ENCODE measurements around the gene TECTA.
A peak's percentile ranks its signal among the peaks of the same experiment; 100 is the strongest.
"Not testable (repeated sequence)": the region's sequence is repeated elsewhere in the genome, so short reads cannot be mapped to it uniquely, and the experiment has no call there.

TECTA gene

GRCh38 chr11:121163658-121164308 is 62.7 kb downstream of the TECTA start:
- DNase-seq (ENCODE audit: low read depth in 3 of 3) = no peak

DNA sequence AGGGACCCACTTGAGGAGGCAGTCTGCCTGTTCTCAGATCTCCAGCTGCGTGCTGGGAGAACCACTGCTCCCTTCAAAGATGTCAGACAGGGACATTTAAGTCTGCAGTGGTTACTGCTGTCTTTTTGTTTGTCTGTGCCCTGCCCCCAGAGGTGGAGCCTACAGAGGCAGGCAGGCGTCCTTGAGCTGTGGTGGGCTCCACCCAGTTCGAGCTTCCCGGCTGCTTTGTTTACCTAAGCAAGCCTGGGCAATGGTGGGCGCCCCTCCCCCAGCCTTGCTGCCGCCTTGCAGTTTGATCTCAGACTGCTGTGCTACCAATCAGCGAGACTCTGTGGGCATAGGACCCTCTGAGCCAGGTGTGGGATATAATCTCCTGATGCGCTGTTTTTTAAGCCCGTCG is 76.6 kb downstream of the TECTA start:
- not testable (repeated sequence) for DNase-seq (ENCODE audit: low read depth in 3 of 3)

DNA sequence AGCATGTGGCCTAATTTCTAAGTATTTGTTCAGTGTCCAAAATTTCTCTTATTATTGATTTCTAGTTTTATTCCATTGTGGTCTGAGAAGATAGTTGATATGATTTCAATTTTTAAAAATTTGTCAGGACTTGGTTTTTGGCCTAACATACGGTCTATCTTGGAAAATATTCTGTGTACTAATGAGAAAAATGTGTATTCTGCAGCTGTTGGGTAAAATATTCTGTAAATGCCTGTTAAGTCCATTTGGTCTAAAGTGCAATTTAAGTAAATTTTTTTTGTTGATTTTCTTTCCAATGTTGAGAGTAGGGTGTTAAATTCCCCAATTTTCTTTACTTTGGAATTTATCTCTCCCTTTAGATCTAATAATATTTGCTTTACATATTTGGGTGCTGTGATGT is 78.3 kb downstream of the TECTA start:
- DNase-seq (ENCODE audit: low read depth in 3 of 3) = no peak

GRCh38 chr11:121180183-121180582 is 79.1 kb downstream of the TECTA start:
- no peak for DNase-seq (ENCODE audit: low read depth in 3 of 3)

GRCh38 chr11:121188776-121189175 is 87.7 kb downstream of the TECTA start:
- no peak for DNase-seq (ENCODE audit: low read depth in 3 of 3)

DNA sequence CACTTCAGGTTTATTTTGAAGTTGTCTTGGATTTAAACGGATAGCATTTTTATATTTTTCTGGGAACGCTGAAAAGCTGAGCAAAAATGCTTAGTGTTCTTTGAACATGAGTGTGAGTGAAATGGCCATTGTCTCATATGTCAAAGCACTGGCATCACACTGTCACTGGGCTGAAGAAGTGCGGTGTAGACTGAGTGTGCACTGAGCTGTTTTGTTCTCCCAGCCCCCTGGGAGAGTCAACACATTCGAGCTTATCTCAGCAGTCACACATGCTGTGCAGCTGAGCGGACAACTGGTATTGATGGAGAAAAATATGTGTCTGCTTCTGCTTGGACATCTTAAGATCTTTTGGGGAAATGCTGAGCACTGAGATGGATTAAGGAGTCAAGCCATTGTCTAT is 90.8 kb downstream of the TECTA start:
- DNase-seq (ENCODE audit: low read depth in 3 of 3) = no peak

- DNase-seq (ENCODE audit: low read depth in 3 of 3) = peak; percentile 20 to 58 (median 52)
Measured at GRCh38 chr11:121194731-121195596, 93.9 kb downstream of the TECTA start.

DNA sequence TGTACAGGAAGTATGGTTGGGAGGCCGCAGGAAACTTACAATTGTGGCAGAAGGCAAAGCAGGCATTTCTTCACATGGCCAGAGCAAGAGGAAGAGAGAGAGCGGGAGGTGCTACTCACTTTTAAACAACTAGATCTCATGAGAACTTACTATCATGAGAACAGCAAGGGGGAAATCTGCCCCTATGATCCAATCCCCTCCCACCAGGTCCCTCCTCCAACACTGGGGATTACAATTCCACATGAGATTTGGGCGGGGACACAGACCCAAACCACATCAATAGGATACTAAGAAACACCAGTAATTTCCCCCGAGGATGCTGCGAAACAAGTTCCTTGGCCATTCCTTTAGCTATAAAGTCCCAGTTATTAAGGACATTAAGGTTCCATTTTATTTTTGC is 97.4 kb downstream of the TECTA start:
- no peak for DNase-seq (ENCODE audit: low read depth in 3 of 3)

GRCh38 chr11:121199516-121199915 is 98.5 kb downstream of the TECTA start:
- no peak for DNase-seq (ENCODE audit: low read depth in 3 of 3)

DNA sequence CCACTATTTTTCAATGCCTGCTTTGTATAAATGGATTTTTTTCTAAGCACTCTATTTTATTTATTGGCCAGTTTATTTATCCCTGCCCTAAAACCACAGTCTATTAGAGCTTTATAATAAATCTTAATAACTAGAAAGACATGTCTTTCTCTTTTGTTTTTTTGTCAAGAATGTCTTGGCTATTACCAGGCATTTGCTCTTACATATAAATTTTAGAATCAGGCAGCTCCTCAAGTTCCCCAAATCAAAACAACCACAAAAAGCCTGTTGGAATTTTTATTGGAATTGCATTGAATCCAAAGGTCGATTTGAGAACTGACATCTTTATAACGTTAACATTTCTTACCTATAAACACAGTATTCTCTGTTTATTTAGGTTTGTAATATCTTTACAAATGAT is 105.8 kb downstream of the TECTA start:
- no peak for DNase-seq (ENCODE audit: low read depth in 3 of 3)

- DNase-seq (ENCODE audit: low read depth in 3 of 3) = no peak
Measured at GRCh38 chr11:121207485-121208115, 106.6 kb downstream of the TECTA start.

DNA sequence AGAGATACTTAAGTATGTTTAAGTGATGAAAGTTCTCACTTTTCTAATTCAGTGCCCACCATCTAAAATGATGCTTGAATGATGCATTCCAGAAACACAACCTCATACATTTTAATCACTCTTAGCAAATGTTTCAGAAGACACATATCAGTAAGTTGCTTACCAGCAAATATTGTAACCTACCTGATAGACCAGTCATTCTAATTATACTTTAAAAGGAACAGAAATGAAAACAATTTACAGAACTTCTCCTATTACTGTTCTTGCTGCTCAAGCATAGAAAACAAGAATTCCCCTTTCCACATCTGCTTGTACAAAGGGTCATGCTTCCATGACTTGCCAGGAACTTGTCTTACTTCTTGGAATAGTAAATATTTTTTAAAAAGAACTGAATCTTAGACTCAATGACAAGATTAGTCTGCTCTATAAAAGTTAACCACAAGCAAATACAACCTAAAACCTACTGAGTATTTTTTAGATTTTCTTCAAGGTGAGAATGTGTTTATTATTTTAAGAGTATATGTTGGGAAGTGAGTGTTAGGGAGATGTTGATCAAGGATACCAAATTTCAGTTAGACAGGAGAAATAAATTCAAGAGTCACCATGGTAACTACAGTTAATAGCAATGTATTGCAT is 109.5 kb downstream of the TECTA start:
- DNase-seq (ENCODE audit: low read depth in 3 of 3) = no peak

DNA sequence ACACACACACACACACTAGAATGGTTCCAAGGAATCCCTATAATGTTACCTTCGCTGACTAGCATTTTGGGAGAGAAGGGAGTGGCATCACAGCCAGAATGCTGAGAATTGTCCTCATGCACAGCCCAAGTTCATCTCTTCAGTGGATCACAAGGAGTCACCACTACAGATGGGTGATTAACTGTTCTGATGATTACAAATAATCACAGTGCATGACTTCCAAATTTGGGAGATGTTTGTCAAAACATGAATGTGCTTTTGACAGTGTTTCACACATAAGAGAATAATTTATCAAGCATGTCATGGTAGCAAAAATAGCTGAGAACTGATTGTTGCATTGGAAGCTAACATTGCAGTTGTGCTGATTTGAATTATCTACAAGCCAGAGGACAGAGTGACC is 110.6 kb downstream of the TECTA start:
- no peak for DNase-seq (ENCODE audit: low read depth in 3 of 3)

- DNase-seq (ENCODE audit: low read depth in 3 of 3) = no peak
Measured at GRCh38 chr11:121212536-121213361, 111.7 kb downstream of the TECTA start.

GRCh38 chr11:121213362-121213893 is 112.4 kb downstream of the TECTA start:
- no peak for DNase-seq (ENCODE audit: low read depth in 3 of 3)

DNA sequence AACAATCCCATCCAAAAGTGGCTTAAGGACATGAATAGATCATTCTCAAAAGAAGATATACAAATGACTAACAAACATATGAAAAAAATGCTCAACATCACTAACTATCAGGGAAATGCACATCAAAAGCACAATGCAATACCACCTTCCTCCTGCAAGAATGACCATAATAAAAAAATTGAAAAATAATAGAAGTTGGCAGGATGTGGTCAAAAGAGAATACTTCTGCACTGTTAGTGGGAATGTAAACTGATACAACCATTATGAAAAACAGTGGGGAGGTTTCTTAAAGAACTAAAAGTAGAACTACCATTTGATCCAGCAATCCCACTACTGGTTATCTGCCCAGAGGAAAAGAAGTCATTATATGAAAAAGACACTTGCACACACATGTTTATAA is 113.8 kb downstream of the TECTA start:
- no peak for DNase-seq (ENCODE audit: low read depth in 3 of 3)

- DNase-seq (ENCODE audit: low read depth in 3 of 3) = no peak
Measured at GRCh38 chr11:121221496-121222200, 120.6 kb downstream of the TECTA start.

GRCh38 chr11:121223161-121223560 is 122.1 kb downstream of the TECTA start:
- no peak for DNase-seq (ENCODE audit: low read depth in 3 of 3)

DNA sequence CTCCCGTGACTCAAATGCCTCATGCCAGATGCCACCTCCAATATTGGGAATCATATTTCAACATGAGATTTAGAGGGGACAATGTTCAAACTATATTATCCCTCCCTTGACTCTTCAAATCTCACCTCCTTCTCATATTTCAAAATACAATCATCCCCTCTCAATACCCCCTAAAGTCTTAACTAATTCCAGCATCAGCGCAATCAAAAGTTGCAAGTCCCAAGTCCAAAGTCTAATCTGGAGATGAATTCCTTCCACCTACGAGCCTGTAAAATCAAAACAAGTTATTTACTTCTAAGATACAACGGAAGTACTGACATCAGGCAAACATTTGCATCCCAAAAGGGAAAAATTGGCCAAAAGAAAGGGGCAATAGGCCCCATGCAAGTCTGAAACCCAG is 124.3 kb downstream of the TECTA start:
- no peak for DNase-seq (ENCODE audit: low read depth in 3 of 3)

DNA sequence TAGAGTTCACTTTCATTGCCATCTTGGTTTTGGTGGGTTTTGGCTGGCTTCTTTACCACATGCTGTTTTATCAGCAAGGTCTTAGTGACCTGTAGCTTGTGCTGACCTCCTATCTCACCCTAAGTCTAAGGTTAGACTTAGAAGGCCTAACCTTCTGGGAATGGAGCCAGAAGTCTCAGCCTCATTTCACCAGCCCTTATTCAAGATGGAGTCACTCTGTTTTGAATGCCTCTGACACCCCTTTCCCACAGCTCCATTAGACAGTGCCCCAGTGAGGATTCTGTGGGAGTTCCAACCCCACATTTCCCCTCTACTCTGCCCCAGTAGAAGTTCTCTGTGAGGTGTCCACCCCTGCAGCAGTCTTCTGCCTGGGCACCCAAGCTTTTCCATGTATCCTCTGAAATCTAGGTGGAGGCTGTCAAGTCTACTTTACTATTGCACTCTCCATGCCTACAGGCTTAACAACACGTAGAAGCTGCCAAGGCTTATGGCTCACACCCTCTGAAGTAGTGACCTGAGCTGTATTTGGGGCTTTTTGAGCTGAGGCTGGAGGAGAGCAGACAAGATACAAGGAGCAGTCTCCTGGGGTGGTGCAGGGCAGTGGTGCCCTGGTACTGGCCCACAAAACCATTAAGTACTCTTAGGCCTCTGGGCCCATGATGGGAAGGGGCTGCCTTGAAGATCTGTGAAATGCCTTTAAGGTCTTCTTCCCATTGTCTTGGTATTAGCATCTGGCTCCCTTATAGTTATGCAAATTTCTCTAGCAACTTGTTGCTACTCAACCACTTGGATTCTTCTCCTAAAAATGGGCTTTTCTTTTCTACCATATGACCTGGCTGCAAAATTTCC is 125.6 kb downstream of the TECTA start:
- DNase-seq (ENCODE audit: low read depth in 3 of 3) = no peak

Data from stimulated activated CD4-positive, alpha-beta T cell treated with anti-CD3 and anti-CD28 coated beads, TNF-alpha, amount 100 ng/mL, for 48 hours (primary cell).